ENCODE measurements around the gene DBNDD1. TPM values are rescaled to one million over a fixed set of nuclear protein-coding genes. Genes with fewer than 3 reads are reported as not detected.

The DBNDD1 gene
- total and polyA plus RNA-seq, 10 of the 15 experiments (the other 5 are each of a cell fraction or from before 2014, with no cell fraction given), result 0.06 to 4.6 (median 0.55) TPM

DNA sequence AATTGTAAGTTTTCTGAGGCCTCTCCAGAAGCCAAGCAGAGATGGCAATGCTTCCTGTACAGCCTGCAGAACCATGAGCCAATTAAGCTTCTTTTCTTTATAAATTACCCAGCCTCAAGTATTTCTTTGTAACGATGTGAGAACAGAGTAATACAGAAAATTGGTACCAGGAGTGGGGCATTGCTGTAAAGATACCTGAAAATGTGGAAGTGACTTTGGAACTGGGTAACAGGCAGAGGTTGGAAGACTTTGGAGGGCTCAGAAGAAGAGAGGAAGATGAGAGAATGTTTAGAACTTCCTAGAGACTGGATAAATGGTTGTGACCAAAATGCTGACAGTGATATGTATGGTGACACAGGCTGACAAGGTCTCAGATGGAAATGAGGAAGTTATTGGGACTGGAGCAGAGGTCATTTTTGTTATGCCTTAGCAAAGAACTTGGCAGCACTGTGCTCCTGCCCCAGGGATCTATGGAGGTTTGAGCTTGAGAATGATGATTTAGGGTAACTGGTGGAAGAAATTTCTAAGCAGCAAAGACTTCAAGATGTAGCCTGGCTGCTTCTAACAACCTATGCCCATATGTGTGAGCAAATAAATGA is 34.7 kb upstream of the DBNDD1 start (continued):
- TF ChIP-seq CREB1 (IDR thresholded peaks at IDR 0.05; ENCODE audit: low read depth), result no peak
- TF ChIP-seq, protein P1, sequence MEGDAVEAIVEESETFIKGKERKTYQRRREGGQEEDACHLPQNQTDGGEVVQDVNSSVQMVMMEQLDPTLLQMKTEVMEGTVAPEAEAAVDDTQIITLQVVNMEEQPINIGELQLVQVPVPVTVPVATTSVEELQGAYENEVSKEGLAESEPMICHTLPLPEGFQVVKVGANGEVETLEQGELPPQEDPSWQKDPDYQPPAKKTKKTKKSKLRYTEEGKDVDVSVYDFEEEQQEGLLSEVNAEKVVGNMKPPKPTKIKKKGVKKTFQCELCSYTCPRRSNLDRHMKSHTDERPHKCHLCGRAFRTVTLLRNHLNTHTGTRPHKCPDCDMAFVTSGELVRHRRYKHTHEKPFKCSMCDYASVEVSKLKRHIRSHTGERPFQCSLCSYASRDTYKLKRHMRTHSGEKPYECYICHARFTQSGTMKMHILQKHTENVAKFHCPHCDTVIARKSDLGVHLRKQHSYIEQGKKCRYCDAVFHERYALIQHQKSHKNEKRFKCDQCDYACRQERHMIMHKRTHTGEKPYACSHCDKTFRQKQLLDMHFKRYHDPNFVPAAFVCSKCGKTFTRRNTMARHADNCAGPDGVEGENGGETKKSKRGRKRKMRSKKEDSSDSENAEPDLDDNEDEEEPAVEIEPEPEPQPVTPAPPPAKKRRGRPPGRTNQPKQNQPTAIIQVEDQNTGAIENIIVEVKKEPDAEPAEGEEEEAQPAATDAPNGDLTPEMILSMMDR (IDR thresholded peaks at IDR 0.05 in 2 of 3, conservative IDR thresholded peaks at IDR 0.05 in 1 of 3; ENCODE audit: control insufficient read depth in 2 of 3, extremely low read depth in 1 of 3, insufficient read depth in 1 of 3, low read depth in 3 of 3, low read length in 3 of 3), result no peak
- no peak for TF ChIP-seq HCFC1 (IDR thresholded peaks at IDR 0.05; ENCODE audit: low read length)

DNA sequence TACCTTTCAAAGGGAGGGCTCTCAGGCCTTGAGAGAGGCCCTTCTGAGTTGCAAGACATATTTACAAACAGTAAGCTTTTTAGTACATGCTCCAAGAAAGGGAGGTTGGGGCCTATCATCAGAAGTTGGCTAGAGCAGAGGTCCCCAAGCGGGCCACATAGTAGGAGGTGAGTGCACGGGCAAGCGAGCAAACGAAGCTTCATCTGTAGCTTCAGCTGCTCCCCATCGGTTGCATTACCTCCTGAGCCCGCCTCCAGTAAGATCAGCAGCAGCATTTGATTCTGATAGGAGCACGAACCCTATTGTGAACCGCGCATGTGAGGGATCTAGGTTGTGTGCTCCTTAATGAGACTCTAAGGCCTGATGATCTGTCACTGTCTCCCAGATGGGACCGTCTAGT is 31.7 kb upstream of the DBNDD1 start:
- DNase-seq (ENCODE audit: low read depth, low spot score) (no peak), ATAC-seq (no peak), FAIRE-seq (no peak)
- intact Hi-C loops (cut with micrococcal nuclease; ENCODE audit: unreplicated experiment), result no loop called here
- Histone ChIP-seq H3K4me2 (ENCODE audit: control insufficient read depth, insufficient read depth) (no peak overlapping the region), H3K4me1 (ENCODE audit: control insufficient read depth, insufficient read depth, low read length) (no peaks in the 10 kb centered on the region), H3K4me3 (no peak overlapping the region), H3K27me3 (replicated peaks in 1 of 2; ENCODE audit: control insufficient read depth in 2 of 2, insufficient read depth in 2 of 2, low read length in 1 of 2) (peaks cover 0 to 3% of the 10 kb centered on the region in 2 experiments; a peak in 1 of 4 replicates), H4K20me1 (ENCODE audit: control insufficient read depth, insufficient read depth) (no peaks in the 10 kb centered on the region), H3K27ac (ENCODE audit: control insufficient read depth, insufficient read depth) (no peak overlapping the region), H3K79me2 (ENCODE audit: control insufficient read depth, insufficient read depth, low read length) (no peaks in the 10 kb centered on the region), H3K36me3 (ENCODE audit: control insufficient read depth in 2 of 2, insufficient read depth in 2 of 2, low read length in 1 of 2) (no peaks in the 10 kb centered on the region), H2AFZ (ENCODE audit: control insufficient read depth, low read depth, low read length) (no peak overlapping the region), H3K9me3 (replicated peaks; ENCODE audit: control insufficient read depth, insufficient read depth, low read length) (peaks cover 7% of the 10 kb centered on the region; the same call in 2 of the 3 replicates), H3K9ac (ENCODE audit: control insufficient read depth, insufficient read depth, low read length) (no peak overlapping the region)
- RAD21 ChIA-PET (ENCODE audit: unreplicated experiment), result no interaction called here
- in situ Hi-C loops (cut with MboI), result no loop called here
- CTCF ChIA-PET, result no interaction called here
- WGBS (ENCODE audit: insufficient coverage, insufficient replicate concordance, low lambda C conversion rate, missing lambda C conversion rate), result 44% methylated on average over 10 of the region's 10 CpGs
- SMC1A ChIA-PET (ENCODE audit: uncharacterized antibody, unreplicated experiment), result no interaction called here
- POLR2A ChIA-PET, result no interaction called here
- BruUV-seq (replicated peaks), result no TSS peak
- TF ChIP-seq, protein P2, sequence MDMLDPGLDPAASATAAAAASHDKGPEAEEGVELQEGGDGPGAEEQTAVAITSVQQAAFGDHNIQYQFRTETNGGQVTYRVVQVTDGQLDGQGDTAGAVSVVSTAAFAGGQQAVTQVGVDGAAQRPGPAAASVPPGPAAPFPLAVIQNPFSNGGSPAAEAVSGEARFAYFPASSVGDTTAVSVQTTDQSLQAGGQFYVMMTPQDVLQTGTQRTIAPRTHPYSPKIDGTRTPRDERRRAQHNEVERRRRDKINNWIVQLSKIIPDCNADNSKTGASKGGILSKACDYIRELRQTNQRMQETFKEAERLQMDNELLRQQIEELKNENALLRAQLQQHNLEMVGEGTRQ (IDR thresholded peaks at IDR 0.05; ENCODE audit: borderline replicate concordance, low read depth, low read length), result no peak
- no peak for TF ChIP-seq RAD21 (IDR thresholded peaks at IDR 0.05; ENCODE audit: insufficient read depth, low read depth, low read length)
- no peak for TF ChIP-seq NFYA (IDR thresholded peaks at IDR 0.05; ENCODE audit: borderline replicate concordance, low read depth, low read length)
- TF ChIP-seq CBX3 (IDR thresholded peaks at IDR 0.05; ENCODE audit: borderline replicate concordance, low read depth), result no peak
- TF ChIP-seq TBL1XR1 (IDR thresholded peaks at IDR 0.05; ENCODE audit: low read depth, low read length), result no peak
- TF ChIP-seq TCF12 (IDR thresholded peaks at IDR 0.05; ENCODE audit: low read depth, low read length), result no peak
- no peak for TF ChIP-seq ETV6 (conservative IDR thresholded peaks at IDR 0.05 in 1 of 2, IDR thresholded peaks at IDR 0.05 in 1 of 2; ENCODE audit: borderline replicate concordance in 1 of 2, low read depth in 1 of 2)
- TF ChIP-seq BHLHE40 (IDR thresholded peaks at IDR 0.05; ENCODE audit: borderline replicate concordance in 1 of 2, low read depth in 2 of 2, low read length in 1 of 2), result no peak
- no peak for TF ChIP-seq SP1 (IDR thresholded peaks at IDR 0.05; ENCODE audit: low read depth, low read length)
- no peak for TF ChIP-seq MXI1 (IDR thresholded peaks at IDR 0.05; ENCODE audit: low read depth, low read length)
- TF ChIP-seq, protein P3, sequence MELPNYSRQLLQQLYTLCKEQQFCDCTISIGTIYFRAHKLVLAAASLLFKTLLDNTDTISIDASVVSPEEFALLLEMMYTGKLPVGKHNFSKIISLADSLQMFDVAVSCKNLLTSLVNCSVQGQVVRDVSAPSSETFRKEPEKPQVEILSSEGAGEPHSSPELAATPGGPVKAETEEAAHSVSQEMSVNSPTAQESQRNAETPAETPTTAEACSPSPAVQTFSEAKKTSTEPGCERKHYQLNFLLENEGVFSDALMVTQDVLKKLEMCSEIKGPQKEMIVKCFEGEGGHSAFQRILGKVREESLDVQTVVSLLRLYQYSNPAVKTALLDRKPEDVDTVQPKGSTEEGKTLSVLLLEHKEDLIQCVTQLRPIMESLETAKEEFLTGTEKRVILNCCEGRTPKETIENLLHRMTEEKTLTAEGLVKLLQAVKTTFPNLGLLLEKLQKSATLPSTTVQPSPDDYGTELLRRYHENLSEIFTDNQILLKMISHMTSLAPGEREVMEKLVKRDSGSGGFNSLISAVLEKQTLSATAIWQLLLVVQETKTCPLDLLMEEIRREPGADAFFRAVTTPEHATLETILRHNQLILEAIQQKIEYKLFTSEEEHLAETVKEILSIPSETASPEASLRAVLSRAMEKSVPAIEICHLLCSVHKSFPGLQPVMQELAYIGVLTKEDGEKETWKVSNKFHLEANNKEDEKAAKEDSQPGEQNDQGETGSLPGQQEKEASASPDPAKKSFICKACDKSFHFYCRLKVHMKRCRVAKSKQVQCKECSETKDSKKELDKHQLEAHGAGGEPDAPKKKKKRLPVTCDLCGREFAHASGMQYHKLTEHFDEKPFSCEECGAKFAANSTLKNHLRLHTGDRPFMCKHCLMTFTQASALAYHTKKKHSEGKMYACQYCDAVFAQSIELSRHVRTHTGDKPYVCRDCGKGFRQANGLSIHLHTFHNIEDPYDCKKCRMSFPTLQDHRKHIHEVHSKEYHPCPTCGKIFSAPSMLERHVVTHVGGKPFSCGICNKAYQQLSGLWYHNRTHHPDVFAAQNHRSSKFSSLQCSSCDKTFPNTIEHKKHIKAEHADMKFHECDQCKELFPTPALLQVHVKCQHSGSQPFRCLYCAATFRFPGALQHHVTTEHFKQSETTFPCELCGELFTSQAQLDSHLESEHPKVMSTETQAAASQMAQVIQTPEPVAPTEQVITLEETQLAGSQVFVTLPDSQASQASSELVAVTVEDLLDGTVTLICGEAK (IDR thresholded peaks at IDR 0.05; ENCODE audit: borderline replicate concordance), result no peak
- TF ChIP-seq, protein P4, sequence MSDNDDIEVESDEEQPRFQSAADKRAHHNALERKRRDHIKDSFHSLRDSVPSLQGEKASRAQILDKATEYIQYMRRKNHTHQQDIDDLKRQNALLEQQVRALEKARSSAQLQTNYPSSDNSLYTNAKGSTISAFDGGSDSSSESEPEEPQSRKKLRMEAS (IDR thresholded peaks at IDR 0.05; ENCODE audit: low read depth, low read length), result no peak
- no peak for TF ChIP-seq CREB1 (IDR thresholded peaks at IDR 0.05; ENCODE audit: low read depth)
